NCI-H82 treated with DMSO at 0.1 percent for 48 hours (cell line): ENCODE results near the gene DCTN4.
"Not testable (repeated sequence)": the region's sequence is repeated elsewhere in the genome, so short reads cannot be mapped to it uniquely, and the experiment has no call there.

Source experiments
- DNase-seq: peaks from one replicate; lab custom pipeline; 2025; ENCODE audit not compliant: unreplicated experiment; lab: John Stamatoyannopoulos, UW

The DCTN4 gene

GRCh38 chr5:150742455-150743141 lies 16.2 kb downstream of the DCTN4 start:
- not testable (repeated sequence) for DNase-seq

GRCh38 chr5:150740992-150741391 lies 17.8 kb downstream of the DCTN4 start:
- no peak for DNase-seq

- DNase-seq: no peak
These were observed 20.0 kb downstream of the DCTN4 start for GRCh38 chr5:150738862-150739261.

- no peak for DNase-seq
These were observed 24.0 kb downstream of the DCTN4 start for GRCh38 chr5:150734579-150735384.

- DNase-seq: no peak
These were observed 27.1 kb downstream of the DCTN4 start for GRCh38 chr5:150731669-150732242.

- DNase-seq: no peak
These were observed 29.0 kb downstream of the DCTN4 start for GRCh38 chr5:150729859-150730258.

- DNase-seq: no peak
These were observed 35.0 kb downstream of the DCTN4 start for GRCh38 chr5:150723845-150724244.

- DNase-seq: no peak
These were observed 48.7 kb downstream of the DCTN4 start for GRCh38 chr5:150710165-150710564.

GRCh38 chr5:150706776-150707390 lies 51.9 kb downstream of the DCTN4 start:
- no peak for DNase-seq

GRCh38 chr5:150703762-150704161 lies 55.1 kb downstream of the DCTN4 start:
- no peak for DNase-seq

GRCh38 chr5:150700594-150701377 lies 58.0 kb downstream of the DCTN4 start, which contains the start of gene RBM22:
Gene RBM22 (minus strand): TSS chr5:150701062. CDS start chr5:150700985, 77 bp downstream.
- peak; percentile 56 for DNase-seq

- DNase-seq: no peak
These were observed 58.6 kb downstream of the DCTN4 start for GRCh38 chr5:150700246-150700593.

GRCh38 chr5:150694612-150695011 lies 64.2 kb downstream of the DCTN4 start:
- DNase-seq: no peak

GRCh38 chr5:150692276-150692675 lies 66.5 kb downstream of the DCTN4 start:
- DNase-seq: no peak

GRCh38 chr5:150690760-150691159 lies 68.1 kb downstream of the DCTN4 start:
- no peak for DNase-seq

- DNase-seq: no peak
These were observed 69.7 kb downstream of the DCTN4 start for GRCh38 chr5:150689120-150689519.

GRCh38 chr5:150676578-150676977 lies 82.2 kb downstream of the DCTN4 start:
- DNase-seq: no peak

GRCh38 chr5:150675069-150675468 lies 83.7 kb downstream of the DCTN4 start:
- no peak for DNase-seq

GRCh38 chr5:150674341-150674821 lies 84.4 kb downstream of the DCTN4 start:
- DNase-seq: no peak

GRCh38 chr5:150672884-150673275 lies 85.9 kb downstream of the DCTN4 start:
- no peak for DNase-seq
